RCC 7860 (cell line): ENCODE measurements around the gene FRRS1L.

Experiments
- DNase-seq: peaks from one replicate; pipeline ENCODE4 v3.0.0-alpha.2; 2015; ENCODE audit warnings: low spot score
- FAIRE-seq: peaks from 2 replicates; lab custom pipeline; 2012; peaks lifted over from hg19 to GRCh38; lab: Jason Lieb, UNC

Gene FRRS1L, protein sequence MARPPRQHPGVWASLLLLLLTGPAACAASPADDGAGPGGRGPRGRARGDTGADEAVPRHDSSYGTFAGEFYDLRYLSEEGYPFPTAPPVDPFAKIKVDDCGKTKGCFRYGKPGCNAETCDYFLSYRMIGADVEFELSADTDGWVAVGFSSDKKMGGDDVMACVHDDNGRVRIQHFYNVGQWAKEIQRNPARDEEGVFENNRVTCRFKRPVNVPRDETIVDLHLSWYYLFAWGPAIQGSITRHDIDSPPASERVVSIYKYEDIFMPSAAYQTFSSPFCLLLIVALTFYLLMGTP

DNA sequence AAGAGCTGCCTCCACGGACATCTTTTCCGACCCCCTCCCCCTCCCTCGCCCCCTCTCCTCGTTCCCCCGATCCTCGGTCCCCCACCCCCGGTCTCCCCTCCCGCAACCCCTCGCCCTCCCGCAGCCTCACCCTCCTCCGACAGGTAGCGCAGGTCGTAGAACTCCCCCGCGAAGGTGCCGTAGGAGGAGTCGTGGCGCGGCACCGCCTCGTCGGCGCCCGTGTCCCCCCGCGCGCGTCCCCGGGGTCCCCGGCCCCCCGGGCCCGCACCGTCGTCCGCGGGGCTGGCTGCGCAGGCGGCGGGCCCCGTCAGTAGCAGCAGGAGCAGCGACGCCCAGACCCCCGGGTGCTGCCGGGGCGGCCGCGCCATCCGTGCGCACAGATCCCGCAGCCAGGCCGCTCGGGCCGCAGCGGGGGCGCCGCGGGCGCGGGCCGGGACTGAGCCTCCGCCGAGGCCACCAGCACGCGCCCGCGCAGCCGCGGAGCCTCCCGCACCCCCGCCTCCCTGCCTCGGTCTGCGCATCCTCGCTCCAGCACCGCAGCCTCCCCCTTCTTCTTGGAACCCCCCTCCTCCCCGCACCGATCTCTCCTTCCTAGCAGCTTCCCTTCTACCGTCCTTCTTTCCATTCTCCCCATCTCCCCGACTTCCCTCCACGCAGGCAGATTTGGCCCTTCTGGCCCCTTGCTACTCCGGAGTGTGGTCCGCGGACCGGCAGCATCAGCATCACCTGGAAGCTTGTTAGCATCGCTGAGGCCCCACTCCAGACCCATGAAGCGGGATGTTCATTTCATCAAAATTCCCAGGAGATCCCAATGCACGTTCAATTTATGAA, at the start of gene FRRS1L:
FRRS1L (minus strand) TSS at position 479 of the 831 bp plus-strand sequence; CDS start at position 368, 111 bp downstream.
- DNase-seq (no peak), FAIRE-seq (no peak)

DNA sequence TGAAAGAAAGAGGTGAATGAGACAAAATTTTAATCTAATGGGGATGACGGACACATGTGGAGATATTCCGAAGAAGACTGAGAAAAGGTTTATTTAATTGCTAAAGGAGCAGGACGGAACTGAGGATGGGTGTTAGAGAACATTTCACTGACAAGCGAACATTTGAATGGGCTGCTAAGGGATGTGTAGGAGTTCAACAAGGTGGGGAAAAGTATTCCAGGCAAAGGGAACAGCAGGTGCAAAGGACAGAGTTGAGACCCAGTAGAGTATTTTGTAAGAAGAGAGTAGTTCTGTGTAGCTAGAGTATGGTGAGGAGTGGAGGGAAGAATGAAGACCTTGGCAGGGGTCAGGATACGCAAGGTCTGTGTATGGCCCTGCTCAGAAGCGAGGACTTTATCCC, 47.4 kb upstream of the FRRS1L start:
- FAIRE-seq (no peak), DNase-seq (no peak)

DNA sequence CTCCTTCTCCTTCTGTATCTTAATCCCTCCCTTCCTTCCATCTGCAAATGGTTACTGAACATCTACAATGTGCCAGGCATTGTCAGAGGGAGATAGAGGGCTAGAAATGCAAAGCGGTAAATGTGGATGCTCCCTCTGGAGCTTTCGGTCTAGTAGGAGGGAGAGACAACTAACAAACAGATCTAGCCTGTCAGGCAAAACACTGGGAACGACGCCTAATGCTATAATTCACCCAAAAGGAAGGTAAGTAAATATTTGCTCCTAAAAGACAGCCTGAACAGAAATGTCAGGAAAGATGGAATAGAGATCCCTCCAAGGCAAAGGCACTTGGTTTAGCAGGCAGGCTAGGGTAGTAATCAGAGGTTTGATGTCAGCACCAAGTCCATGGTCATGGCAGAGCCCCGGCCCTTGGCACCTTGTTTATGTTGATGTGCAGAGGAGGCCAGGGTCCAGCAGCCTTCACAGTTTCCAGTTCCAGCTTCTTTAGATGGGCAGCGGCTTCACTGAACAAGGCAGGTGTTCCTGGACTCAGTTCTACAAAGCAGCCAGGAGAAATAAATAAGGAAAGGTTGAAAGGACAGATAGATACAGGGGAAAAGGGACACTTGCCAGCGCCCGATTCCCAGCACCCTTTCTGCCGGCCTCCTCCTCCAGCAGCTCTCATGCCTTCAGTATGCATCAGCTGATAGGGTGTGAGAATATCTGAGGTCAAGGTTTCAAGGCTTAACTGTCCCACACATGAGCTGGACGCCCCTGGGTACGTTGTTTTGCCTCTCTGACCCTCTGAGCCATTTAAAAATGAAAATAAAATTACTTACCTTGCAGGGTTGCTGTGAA, 46.5 kb upstream of the FRRS1L start:
- FAIRE-seq = no peak
- DNase-seq = no peak

DNA sequence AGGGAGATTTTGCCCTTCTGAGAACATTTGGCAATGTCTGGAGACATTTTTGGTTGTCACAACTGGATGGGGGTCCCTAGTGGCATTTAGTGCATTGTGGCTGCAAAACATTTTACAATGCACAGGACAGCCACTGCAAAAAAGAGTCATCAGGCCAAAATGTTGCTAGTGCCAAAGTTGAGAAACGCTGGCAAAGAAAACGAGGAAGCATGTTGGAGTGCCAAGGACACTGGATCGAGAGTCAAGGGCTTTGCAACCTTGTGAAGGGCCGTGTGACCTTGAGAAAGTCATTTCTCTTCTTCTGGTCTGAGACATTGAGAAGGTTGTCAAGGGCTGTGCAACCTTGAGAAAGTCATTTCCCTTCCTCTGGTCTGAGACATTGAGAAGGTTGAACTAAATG, 45.7 kb upstream of the FRRS1L start:
- DNase-seq = no peak
- FAIRE-seq = no peak

DNA sequence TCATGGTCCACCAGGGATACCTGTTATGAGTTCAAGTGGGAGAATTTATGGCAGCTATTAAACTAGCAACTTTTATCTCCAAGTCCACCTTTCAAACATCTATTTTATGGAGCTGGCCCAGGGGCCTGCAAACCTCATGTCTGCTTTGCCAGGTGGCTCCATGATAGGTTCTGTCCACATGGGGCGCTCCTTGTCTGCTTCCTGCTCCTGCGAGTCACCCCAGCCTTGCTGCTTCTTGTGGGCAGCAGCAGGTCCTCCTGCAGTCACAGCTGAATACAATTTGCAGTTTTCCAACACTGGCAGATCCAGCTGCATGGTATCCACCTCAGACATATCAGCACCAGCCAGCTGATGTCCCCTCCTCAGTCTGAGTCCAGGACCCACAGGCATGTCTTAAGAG, 39.6 kb upstream of the FRRS1L start:
- DNase-seq (no peak), FAIRE-seq (no peak)

DNA sequence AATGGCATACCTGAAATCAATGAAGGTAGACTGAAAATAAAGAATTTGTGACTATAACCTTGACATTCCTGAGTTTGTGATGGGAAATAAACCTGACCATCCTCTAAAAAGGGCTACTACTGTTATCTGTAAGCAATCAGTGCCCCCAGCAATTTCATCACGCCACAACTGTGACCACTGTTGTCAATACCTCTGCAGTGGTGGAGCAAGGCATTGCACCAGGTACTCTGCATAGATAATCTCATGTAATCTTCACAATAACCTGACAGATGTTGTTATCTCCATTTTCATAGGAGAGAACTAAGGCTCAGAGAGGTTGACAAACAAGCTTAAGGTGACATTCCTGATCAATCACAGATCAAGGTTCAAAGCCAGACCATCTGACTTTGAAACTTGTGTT, 38.5 kb upstream of the FRRS1L start:
- FAIRE-seq (no peak), DNase-seq (no peak)

DNA sequence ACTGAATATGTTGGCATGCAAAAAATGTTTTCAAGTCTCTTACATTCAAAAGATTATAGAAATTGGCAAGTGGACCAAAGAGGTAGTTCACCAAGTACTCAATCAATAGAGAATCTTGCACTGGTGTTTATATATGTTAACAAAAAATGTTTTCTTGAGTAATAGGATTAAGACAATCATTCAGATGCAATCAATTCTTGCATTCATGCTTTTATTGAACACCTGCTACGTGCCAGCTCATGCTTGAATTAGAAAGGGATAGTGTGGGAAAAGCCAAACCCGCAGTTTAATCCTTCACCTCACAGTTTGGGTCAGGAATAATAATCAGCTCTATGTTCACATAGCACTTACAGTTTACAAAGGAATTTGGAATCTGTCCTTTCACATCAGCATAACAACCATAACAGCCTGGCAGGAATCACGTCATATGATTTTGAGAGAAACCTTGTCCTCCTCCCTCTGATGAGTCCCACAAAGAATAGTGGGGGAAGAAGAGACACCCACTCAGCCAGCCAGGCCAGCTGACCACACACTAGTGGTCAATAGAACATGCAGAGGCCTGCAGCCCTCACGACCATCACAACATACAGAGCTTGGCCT, 36.8 kb upstream of the FRRS1L start:
- no peak for FAIRE-seq
- DNase-seq = no peak

DNA sequence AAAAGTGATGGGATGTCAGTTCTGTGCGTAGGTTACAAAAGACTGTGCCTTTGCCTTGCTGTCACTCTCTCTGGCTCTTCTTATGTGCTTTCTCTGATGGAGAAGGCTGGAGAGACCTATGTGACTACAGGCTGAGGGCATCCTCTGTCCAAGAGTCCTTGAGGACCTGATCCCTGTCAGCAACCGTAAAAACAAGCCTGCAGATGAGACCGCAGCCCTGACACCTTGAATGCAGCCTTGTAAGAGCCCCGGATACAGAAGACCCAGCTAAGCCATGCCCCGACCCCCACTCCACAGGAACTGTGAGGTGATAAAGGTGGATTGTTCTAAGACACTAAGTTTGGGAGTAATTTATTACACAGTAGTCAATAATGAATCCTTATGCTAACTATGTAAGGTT, 32.6 kb upstream of the FRRS1L start:
- FAIRE-seq (no peak), DNase-seq (no peak)

DNA sequence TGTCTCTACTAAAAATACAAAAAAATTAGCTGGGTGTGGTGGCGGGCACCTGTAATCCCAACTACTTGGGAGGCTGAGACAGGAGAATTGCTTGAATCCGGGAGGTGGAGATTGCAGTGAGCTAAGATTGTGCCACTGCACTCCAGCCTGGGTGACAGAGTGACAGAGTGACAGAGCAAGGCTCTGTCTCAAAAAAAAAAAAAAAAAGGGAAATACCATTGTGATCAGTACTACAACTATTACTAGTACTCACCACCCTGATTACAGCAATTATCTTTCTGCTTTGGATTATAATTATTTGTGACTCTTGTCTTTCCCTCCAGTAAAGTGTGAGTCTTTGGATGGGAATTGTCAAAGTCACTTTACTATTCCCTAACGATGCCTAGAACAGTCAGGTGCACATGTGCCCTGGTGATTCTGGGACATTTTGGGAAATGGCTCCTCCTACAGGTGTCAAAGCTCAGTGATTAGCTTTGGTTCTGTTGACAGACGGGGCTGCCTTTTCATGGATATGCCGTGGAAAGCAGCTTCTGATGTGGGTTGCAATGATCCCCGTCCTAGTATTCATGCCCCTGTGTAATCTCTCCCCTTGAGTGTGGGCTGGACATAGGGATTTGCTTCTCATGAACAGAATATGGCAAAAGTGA, 31.8 kb upstream of the FRRS1L start:
- DNase-seq (no peak), FAIRE-seq (no peak)

DNA sequence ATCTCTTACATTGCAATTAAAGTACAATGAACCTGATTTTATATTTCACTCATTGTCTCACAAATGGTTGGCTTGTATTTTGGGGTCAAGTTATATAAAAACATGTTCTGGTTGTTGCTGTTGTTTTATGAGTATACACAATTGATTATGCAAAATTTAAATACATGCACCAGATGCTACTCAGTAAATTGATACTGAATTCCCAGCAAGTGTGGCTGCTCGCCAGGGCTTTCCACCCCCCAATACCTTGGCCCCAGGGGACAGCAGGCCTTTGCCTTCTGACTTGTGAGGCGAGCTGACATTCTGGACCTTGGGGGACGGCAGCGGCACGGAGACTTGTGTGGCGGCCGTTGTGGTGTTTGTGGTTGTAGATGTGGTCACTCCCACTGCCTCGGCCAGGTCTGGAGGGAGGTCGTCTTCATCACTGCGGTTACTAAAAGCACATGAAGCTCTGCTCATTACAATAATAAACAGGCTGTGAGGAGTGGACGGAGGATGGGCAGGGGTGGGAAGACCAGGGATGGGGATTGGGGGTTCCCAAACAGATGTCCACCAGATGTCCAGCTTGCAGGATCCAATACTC, 27.0 kb upstream of the FRRS1L start:
- FAIRE-seq (no peak), DNase-seq (no peak)

DNA sequence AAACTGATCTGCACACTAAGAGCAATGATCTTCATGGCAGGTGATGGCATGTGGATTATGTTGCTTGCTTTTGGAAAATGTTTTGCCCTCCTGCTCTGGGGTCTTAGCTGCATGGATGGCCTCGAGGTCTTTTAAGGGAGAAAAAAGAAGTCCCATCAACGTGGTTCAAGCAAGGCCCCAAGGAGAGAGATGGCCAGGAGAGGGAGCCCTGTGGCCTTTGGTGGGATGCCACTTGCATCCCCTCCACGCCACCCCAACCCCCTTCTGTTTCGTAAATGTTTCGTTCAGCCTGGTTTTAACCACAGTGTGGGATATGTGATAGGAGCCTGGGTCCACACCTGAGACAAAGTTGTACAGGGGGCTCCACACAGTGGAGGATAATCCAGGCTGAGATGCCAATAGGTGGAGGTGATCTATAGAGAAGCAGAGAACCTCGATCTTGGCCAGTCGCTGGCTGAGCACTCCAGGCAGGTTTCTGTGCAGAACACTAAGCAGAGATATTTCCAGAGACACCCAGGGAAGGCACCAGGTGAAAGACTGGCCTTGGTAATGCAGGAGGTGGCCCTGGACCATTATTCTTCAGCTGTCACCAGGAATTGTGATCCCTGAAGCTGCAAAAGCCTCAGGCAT, 25.8 kb upstream of the FRRS1L start:
- DNase-seq = no peak
- no peak for FAIRE-seq

DNA sequence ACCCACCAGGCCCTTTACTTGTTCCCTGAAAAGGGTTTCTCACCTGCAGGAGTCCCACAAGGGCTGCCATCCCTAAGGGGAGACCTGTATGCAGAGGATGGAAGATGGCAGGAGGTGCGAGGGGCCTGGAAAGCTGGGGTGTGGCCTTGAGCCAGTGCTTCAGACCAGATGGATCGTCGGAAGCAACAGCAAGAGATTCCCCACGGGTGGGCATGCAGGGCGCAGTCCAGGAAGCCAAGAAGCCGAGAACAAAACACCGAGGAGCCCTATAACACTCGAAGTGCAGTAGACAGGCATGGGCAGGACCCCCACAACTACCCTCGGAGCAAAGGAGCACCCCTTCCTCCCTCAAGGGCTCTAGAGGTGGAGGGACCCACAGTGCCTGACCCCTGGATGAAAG, 24.7 kb upstream of the FRRS1L start:
- DNase-seq = no peak
- FAIRE-seq = no peak

DNA sequence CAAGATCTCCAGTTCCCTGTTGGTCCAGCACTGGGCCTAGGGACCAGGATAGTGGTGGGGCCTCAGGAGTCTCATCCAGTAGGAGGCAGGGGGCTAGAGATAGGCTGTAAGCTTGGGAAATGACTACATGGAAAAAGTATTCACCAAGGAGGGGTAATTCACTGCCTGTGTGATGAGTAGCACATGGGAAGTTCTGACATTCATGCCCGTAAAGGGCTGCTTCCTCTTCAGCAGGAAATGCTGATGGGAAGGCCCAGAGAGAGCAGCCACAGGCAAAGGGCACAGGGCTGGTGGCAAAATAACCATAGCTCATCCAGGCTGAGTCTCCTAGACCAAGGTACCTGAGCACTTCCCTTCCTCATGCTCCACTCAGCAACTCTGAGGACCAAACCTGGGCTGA, 23.1 kb upstream of the FRRS1L start:
- FAIRE-seq (no peak), DNase-seq (no peak)

DNA sequence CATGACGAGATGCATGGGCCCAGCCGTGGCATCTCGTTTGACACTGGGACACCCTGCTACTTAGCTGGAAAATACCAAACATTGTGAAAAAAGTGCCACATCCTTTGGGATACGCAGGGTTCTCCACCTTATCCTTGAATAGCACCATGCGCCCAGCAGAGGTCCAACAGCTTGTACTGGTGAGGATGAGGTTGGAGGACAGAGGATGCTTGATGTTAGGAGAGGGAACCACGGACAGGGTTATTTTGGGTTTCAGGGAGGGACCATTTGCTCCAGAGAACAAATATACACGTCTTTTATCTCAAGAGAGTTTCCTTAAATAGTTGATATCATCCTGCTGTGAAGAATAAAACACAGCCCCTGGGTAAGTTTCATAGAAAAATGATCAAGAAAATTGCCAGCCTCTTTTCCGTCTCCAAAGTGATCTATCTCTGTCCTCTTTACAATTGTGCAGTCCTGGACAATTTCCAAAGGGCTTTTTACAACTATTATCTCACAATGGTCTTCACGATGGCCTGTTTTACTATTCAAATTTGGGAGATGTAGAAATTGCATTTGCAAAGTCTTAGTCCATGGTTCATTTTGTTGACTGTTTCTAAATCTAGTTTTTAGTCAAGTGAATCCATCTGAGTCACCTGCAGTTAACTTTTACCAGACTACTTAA, 19.9 kb upstream of the FRRS1L start:
- no peak for DNase-seq
- no peak for FAIRE-seq

DNA sequence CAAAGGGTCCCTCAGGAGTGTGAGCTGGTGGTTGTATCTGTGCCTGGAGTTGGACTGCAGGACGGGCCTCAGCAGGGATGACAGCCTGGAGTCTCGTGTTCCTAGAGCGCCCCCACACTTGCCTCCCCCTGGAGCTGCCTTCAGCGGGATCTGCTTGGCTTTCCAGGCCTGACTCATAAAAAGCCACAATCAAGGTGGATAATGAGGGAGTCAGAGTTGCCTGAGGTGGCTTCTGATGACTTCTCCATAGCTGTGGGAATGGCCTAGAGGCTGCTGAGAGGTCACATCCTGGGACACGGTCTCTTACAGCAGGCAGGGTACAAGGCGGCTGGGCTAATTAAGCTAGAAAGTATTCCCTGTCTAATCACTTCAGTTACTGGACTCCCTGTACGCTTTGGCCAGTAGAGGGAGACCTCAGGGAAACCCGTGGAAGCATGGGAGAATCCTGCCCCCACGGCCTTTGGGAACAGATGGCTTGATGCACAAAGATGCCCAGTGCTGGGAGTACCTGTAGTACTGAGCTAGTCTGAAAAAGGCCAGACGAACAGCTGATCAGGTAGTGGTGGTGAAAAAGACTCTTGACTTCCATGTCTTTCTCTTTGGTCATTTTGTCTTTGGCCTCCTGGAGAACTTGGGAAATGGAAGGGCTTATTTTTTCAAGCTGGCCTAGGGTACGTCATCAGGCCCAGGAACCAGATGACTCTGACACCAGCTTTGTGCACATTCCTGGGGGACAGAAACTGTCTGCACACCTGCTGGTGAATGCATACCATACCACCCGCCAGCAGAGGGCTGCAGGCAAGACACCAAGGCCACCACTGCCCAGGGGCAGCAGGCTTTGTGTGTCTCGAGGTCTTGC, 16.1 kb upstream of the FRRS1L start:
- FAIRE-seq = no peak
- peak; percentile 47 for DNase-seq

DNA sequence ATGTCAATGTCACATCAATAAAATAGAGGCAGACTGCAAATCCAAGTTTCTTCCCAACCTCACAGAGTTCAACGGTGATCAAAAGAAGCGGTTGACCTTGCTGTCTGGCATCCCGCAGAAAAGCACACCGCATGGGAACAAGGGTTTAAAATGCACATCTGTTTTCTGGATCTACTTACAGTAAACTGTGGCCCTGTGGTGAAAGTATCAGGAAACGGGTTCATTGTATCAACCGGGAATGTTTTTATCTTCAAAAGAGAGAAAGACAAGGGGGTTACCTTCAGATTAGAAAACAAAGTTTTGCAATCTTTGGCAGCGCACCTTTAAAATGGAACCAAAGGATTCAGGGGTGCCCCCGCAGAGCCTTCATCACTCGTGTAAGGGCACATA, 15.5 kb upstream of the FRRS1L start:
- FAIRE-seq = no peak
- DNase-seq = no peak

DNA sequence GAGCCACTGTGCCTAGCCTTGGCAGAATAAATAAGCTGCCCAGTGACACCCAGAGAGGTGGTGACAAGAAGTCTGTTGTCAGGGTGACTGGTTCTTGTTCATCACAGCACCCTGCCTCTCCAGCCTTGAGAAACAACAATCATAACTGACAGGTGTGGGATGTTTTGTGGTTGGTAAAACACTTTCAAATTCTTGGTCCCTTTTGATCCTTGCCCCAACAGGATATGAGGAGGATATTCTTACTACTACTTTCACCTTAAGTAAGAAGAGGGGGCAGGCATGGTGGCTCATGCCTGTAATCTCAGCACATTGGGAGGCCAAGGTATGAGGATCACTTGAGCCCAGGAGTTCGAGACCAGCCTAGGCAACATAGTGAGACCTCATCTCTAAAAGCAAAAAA, 14.2 kb upstream of the FRRS1L start:
- DNase-seq = no peak
- FAIRE-seq = no peak

DNA sequence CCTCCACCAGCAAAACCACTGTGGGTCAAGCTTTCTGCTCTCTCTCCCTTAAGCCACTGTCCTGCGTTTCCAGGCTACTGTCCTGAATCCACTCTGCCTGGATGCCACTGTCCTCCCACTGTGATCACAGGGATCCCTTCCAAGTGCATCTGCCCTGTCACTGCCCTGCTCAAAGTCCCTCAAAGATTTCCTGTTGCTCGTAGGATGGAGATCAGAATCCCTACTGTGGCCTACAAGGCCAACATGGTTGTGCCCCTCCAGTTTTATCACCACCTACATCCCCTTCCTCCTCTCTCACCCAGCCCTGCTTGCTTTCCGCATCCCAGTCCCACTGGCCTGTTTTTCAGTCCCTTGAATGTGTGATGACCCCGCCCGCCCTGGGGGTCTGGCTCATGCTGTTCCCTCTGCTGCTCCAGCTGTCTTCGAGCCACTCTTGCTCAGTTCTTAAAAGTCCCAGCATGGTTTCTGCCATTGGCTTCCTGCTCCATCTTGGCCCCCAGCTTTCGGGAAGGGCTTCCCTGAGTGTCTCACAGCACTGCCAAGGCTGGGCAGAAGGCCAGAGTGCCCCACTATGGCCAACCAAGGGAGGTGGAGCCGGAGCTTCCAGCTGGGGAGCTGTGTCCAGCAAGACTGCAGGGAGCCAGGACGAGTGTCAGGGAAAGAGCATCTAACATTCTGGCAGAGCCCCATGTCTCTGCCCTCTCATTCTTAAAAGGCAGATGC, 12.9 kb upstream of the FRRS1L start:
- FAIRE-seq (no peak), DNase-seq (no peak)
